Common myeloid progenitor, CD34-positive (primary cell): ENCODE results near the gene DNAH3. TPM values are rescaled to one million over a fixed set of nuclear protein-coding genes. Genes with fewer than 3 reads are reported as not detected.
"Not testable (repeated sequence)": the region's sequence is repeated elsewhere in the genome, so short reads cannot be mapped to it uniquely, and the experiment has no call there.

Experiments
- CTCF ChIA-PET: fragments of 350-600 bp; sonication (Branson Sonifier 250); formaldehyde crosslinking; loops from one replicate; lab custom pipeline; 2021; ENCODE audit warnings: antibody characterized with exemption; lab: Charles Lee
- POLR2A ChIA-PET: fragments of 350-600 bp; sonication (Branson Sonifier 250); formaldehyde crosslinking; loops from one replicate; lab custom pipeline; 2021; ENCODE audit warnings: antibody characterized with exemption; lab: Charles Lee
- DNase-seq, 3 donors: peaks; one replicate each; pipeline versions ENCODE4 v3.0.0 to v3.0.0-alpha.2; 2013
- H3K27ac ChIP-seq, 2 experiments: 1 replicate in 1 of 2; 2 replicates in 1 of 2; pipeline ENCODE4 v1.7.0; 2013; ENCODE audit warnings: inconsistent platforms in 2 of 2, low read length in 2 of 2, mild to moderate bottlenecking in 2 of 2, low read depth in 1 of 2, moderate library complexity in 1 of 2; ENCODE audit not compliant: severe bottlenecking in 2 of 2, insufficient read depth in 1 of 2, poor library complexity in 1 of 2
- H3K27me3 ChIP-seq, 5 experiments: replicated peaks in 2 of 5; 1 replicate in 3 of 5; 2 replicates in 2 of 5; pipeline versions ENCODE4 v1.6.1 to v1.7.0; 2013; ENCODE audit warnings: low read length in 4 of 5, mild to moderate bottlenecking in 2 of 5, moderate library complexity in 2 of 5, inconsistent platforms in 1 of 5; ENCODE audit not compliant: insufficient read depth in 5 of 5, control insufficient read depth in 4 of 5
- H3K36me3 ChIP-seq, 4 experiments: 1 replicate in 2 of 4; 2 replicates in 2 of 4; pipeline versions ENCODE4 v1.6.1 to v1.7.0; 2013; ENCODE audit warnings: low read length in 3 of 4, control low read depth in 1 of 4, mild to moderate bottlenecking in 1 of 4; ENCODE audit not compliant: control insufficient read depth in 4 of 4, insufficient read depth in 4 of 4
- H3K4me1 ChIP-seq, 4 experiments: 1 replicate in 3 of 4; 2 replicates in 1 of 4; pipeline versions ENCODE4 v1.6.1 to v1.7.1; 2013; ENCODE audit warnings: low read length in 3 of 4, mild to moderate bottlenecking in 3 of 4, control low read depth in 1 of 4, inconsistent platforms in 1 of 4, moderate library complexity in 1 of 4; ENCODE audit not compliant: control insufficient read depth in 4 of 4, insufficient read depth in 4 of 4; ENCODE audit errors: control extremely low read depth in 1 of 4
- H3K4me3 ChIP-seq, 7 experiments: 1 replicate in 4 of 7; 2 replicates in 3 of 7; pipeline versions ENCODE4 v1.5.1 to v1.7.0; 2013; ENCODE audit warnings: mild to moderate bottlenecking in 7 of 7, low read length in 6 of 7, moderate library complexity in 6 of 7, inconsistent platforms in 2 of 7, low read depth in 2 of 7, control low read depth in 1 of 7; ENCODE audit not compliant: insufficient read depth in 4 of 7, control insufficient read depth in 1 of 7; ENCODE audit errors: extremely low read depth in 1 of 7
- H3K9me3 ChIP-seq, 5 experiments: 1 replicate in 4 of 5; 2 replicates in 1 of 5; pipeline versions ENCODE4 v1.6.1 to v1.7.1; 2013; ENCODE audit warnings: low read length in 4 of 5, mild to moderate bottlenecking in 2 of 5, inconsistent platforms in 1 of 5, low read depth in 1 of 5, moderate library complexity in 1 of 5; ENCODE audit not compliant: control insufficient read depth in 4 of 5, insufficient read depth in 2 of 5; ENCODE audit errors: control extremely low read depth in 1 of 5
- WGBS: methylation state at CpG from one replicate; pipeline ENCODE4 v1.1.5; 2013; ENCODE audit not compliant: insufficient coverage; 5-methylcytosine and 5-hydroxymethylcytosine counted together
- polyA plus RNA-seq: library from polyadenylated mRNA; unstranded; fragments of 120-200 nt; gene quantifications from one replicate; pipeline ENCODE4 v1.2.1, GENCODE V29; 2013

DNAH3 gene, protein sequence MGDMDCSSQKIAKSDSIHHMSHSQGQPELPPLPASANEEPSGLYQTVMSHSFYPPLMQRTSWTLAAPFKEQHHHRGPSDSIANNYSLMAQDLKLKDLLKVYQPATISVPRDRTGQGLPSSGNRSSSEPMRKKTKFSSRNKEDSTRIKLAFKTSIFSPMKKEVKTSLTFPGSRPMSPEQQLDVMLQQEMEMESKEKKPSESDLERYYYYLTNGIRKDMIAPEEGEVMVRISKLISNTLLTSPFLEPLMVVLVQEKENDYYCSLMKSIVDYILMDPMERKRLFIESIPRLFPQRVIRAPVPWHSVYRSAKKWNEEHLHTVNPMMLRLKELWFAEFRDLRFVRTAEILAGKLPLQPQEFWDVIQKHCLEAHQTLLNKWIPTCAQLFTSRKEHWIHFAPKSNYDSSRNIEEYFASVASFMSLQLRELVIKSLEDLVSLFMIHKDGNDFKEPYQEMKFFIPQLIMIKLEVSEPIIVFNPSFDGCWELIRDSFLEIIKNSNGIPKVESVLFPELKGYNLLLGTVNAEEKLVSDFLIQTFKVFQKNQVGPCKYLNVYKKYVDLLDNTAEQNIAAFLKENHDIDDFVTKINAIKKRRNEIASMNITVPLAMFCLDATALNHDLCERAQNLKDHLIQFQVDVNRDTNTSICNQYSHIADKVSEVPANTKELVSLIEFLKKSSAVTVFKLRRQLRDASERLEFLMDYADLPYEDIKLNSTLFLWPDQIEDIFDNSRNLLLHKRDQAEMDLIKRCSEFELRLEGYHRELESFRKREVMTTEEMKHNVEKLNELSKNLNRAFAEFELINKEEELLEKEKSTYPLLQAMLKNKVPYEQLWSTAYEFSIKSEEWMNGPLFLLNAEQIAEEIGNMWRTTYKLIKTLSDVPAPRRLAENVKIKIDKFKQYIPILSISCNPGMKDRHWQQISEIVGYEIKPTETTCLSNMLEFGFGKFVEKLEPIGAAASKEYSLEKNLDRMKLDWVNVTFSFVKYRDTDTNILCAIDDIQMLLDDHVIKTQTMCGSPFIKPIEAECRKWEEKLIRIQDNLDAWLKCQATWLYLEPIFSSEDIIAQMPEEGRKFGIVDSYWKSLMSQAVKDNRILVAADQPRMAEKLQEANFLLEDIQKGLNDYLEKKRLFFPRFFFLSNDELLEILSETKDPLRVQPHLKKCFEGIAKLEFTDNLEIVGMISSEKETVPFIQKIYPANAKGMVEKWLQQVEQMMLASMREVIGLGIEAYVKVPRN (N-terminal part only)
- polyA plus RNA-seq: 0.26 TPM

DNA sequence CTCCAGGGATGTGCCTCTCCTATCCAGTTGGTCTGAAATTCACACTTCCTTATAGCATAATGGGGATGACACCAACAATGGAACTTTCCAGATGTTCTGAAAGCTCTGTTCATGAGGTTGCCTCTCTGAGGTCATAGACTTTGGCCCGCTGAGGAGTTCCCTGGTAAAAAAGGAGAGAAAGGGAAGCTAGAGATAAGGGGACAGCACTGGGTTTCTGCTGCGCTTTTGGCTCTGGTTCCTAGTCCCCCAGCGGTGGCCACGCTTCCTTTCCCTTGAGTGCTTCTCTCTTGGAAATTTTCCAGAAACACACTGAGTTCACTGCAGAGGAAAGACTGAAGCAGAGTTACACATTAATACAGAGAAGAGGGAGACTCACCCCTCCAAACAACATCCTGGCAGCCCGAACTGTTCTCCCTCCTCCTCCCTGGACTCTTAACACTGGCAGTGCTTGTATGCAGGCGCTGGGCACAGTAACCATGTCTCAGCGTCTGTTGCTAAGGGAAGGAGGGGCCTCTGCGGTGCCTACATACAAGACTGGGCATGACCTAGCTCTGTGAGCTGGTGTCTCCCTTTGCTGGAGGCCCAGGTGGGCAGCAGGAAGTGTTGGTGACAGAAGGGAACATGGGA is at the start of gene DNAH3:
Gene DNAH3 (minus strand): TSS at position 472 of the 627 bp plus-strand sequence. CDS start 527 bp downstream, outside the sequence.
- peak; percentile 27 to 72 (median 58) for DNase-seq
- peaks cover 0 to 3% (median 0%) of the 10 kb centered on the region in 5 experiments for H3K27me3 ChIP-seq
- no peaks in the 10 kb centered on the region for H3K9me3 ChIP-seq
- H3K27ac ChIP-seq: no peak within 1 kb of the TSS
- H3K4me1 ChIP-seq: peaks cover 0 to 8% (median 6%) of the 10 kb centered on the region in 4 experiments
- 3% methylated on average over 6 of the region's 8 CpGs for WGBS
- ChIA-PET CTCF (interaction anchor here (1.2 kb wide), 1 partner anchor 9 kb away, joined by 5 read pairs; no protein-coding TSS in a partner anchor), POLR2A (interaction anchor here (0.6 kb wide), 1 partner anchor 323 kb away, joined by 4 read pairs; no protein-coding TSS in a partner anchor)
- H3K4me3 ChIP-seq: peak within 1 kb of the TSS in 2 of 7 experiments; percentile 34 to 42
- H3K36me3 ChIP-seq: no peaks in the 10 kb centered on the region

DNA sequence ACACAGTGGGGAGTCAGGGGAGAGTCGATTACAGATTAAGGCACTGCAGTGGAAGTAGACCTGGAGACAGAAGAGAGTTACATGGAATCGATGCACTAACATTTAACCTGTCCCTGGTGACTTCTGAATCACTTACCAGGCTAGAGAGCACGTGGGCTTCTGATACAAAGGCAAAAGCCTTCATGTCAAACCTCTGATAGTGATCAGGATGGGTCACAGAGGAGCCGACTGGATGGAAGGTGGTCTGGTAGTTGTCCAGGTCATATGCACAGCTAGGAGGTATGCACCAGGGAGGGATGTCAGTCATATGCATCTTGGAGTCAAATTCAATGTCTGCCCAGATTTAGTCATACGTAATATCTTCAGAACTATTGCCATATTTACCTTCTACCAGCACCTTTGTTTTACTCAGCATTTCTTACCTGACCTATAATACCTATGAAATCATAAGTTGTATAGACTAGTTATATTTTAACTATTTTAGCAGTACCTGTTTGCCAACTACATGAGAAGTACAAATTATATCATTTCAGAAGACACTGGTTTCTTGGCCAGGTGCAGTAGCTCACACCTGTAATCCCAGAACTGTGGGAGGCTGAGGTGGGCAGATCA is 49.1 kb upstream of the DNAH3 start:
- Histone ChIP-seq H3K4me3 (no peak overlapping the region), H3K9me3 (no peaks in the 10 kb centered on the region), H3K4me1 (peaks cover 0 to 13% (median 1%) of the 10 kb centered on the region in 4 experiments), H3K27me3 (peaks cover 0 to 19% (median 2%) of the 10 kb centered on the region in 5 experiments), H3K27ac (no peak overlapping the region), H3K36me3 (no peaks in the 10 kb centered on the region)
- DNase-seq: no peak
- POLR2A ChIA-PET: no interaction called here
- WGBS: 96% methylated on average over 4 of the region's 5 CpGs
- CTCF ChIA-PET: interaction anchor here (1.1 to 3.0 kb wide), 3 partner anchors 9 to 12 kb away, joined by 4 to 11 read pairs (median 5); no protein-coding TSS in a partner anchor

DNA sequence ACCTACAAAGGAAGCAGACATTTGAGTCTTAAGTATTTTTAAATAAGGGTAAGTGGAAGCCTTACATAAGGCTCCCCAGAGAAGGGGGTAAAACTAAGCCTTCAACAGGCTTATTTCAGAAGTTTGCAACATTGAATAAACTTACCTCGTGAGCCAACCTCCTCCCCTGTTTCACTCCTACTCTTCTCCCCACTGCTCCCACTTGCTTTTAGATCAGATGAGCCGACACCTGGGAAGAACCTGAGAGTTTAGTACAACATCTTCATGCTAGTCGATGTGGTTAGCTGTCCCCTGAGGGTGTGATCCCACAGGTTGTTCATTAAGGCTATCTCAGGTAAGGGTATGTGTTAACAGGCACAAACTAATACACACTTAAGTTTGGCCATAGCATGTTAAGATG is 47.0 kb upstream of the DNAH3 start:
- peaks cover 0 to 24% (median 2%) of the 10 kb centered on the region in 5 experiments for H3K27me3 ChIP-seq
- no peak for DNase-seq
- ChIA-PET POLR2A (no interaction called here), CTCF (no interaction called here)
- no peak overlapping the region for H3K27ac ChIP-seq
- H3K4me1 ChIP-seq: peaks cover 0 to 9% (median 1%) of the 10 kb centered on the region in 4 experiments
- no peaks in the 10 kb centered on the region for H3K9me3 ChIP-seq
- no peaks in the 10 kb centered on the region for H3K36me3 ChIP-seq
- H3K4me3 ChIP-seq: no peak overlapping the region
- WGBS: 84% methylated on average over 2 of the region's 3 CpGs

DNA sequence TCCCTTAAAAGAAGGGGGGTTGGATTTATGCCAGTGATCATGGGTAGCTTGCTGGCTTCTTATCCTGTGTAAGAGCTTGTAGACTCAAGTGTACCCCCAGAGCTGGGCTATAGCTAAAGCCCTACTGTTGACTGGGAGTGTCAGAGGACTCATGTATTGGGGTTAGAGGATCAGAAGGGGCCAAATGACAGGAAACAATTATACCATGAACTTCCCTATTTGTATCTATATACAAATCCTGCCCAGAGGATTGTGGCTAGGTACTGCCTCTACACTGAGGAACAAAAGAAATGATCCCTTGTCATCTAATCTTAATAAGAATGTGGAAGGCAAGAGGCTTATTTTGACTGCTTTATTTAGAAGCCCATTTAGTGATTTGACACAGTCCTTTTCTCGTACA is 46.5 kb upstream of the DNAH3 start:
- WGBS: no CpG with 5 or more reads among the region's 1 CpG
- peaks cover 0 to 9% (median 1%) of the 10 kb centered on the region in 4 experiments for H3K4me1 ChIP-seq
- peaks cover 0 to 22% (median 2%) of the 10 kb centered on the region in 5 experiments for H3K27me3 ChIP-seq
- H3K4me3 ChIP-seq: no peak overlapping the region
- ChIA-PET CTCF (interaction anchor here (0.7 to 1.0 kb wide), 2 partner anchors 10 to 87 kb away, joined by 3 read pairs; no protein-coding TSS in a partner anchor), POLR2A (interaction anchor here (1.1 kb wide), 1 partner anchor 16 kb away, joined by 3 read pairs; no protein-coding TSS in a partner anchor)
- H3K27ac ChIP-seq: no peak overlapping the region
- no peaks in the 10 kb centered on the region for H3K9me3 ChIP-seq
- no peaks in the 10 kb centered on the region for H3K36me3 ChIP-seq
- DNase-seq: peak in 2 of 3 donors; percentile 51 to 57

DNA sequence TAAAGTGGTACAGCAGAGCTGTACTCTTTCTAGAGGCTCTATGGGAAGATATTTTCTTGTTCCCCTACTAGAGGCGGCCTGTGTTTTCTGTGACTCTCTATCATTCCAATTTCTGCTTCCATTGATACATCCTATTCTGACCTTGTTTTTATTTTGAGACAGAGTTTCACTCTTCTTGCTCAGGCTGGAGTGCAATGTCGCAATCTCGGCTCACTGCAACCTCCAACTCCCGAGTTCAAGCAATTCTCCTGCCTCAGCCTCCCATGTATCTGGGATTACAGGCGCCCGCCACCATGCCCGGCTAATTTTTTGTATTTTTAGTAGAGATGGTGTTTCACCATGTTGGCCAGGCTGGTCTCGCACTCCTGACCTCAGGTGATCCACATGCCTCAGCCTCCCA is 44.7 kb upstream of the DNAH3 start:
- 100% methylated on average over 3 of the region's 8 CpGs for WGBS
- H3K4me3 ChIP-seq, H3K4me1 ChIP-seq, H3K27ac ChIP-seq, DNase-seq, H3K36me3 ChIP-seq, H3K9me3 ChIP-seq, POLR2A ChIA-PET: not testable (repeated sequence)
- H3K27me3 ChIP-seq: peaks cover 0 to 21% (median 5%) of the 10 kb centered on the region in 5 experiments
- CTCF ChIA-PET: interaction anchor here (1.7 kb wide), 1 partner anchor 84 kb away, joined by 6 read pairs; no protein-coding TSS in a partner anchor
